HL-60 (cell line): Measurements from ENCODE around the gene KCNH2.
"Not testable (repeated sequence)": the region's sequence is repeated elsewhere in the genome, so short reads cannot be mapped to it uniquely, and the experiment has no call there.

Experiments used
- DNase-seq, 2 experiments: peaks; one replicate each; pipeline ENCODE4 v3.0.0-alpha.2; 2010 to 2020; ENCODE audit warnings: low read depth in 1 of 2, low spot score in 1 of 2
- H3K27ac ChIP-seq: fragments of 250-450 bp; sonication (Bioruptor Pico); replicated peaks from 2 replicates; pipeline ENCODE4 v1.5.1; 2020; ENCODE audit warnings: mild to moderate bottlenecking, moderate library complexity
- H3K27me3 ChIP-seq: fragments of 250-450 bp; sonication (Bioruptor Pico); 2 replicates; pipeline ENCODE4 v1.5.1; 2021; ENCODE audit warnings: mild to moderate bottlenecking, moderate library complexity; ENCODE audit not compliant: insufficient read depth, poor library complexity, severe bottlenecking
- H3K4me3 ChIP-seq: replicated peaks from 2 replicates; pipeline ENCODE4 v1.5.1; 2011; ENCODE audit warnings: mild to moderate bottlenecking, control low read depth, low read length; ENCODE audit not compliant: insufficient read depth
- GABPA ChIP-seq: IDR thresholded peaks from 2 replicates; pipeline ENCODE4 v1.6.1; 2012; ENCODE audit warnings: low read depth
- POLR2AphosphoS5 ChIP-seq: IDR thresholded peaks from 2 replicates; pipeline ENCODE4 v1.6.1; 2012; ENCODE audit warnings: low read depth
- SPI1 ChIP-seq: IDR thresholded peaks from 2 replicates; pipeline ENCODE4 v1.6.1; 2012; ENCODE audit warnings: low read depth, mild to moderate bottlenecking, borderline replicate concordance
- TF ChIP-seq, protein P1 (sequence below): IDR thresholded peaks from 2 replicates; pipeline ENCODE4 v1.6.1; 2012; ENCODE audit warnings: low read depth; ENCODE audit not compliant: insufficient replicate concordance
- TF ChIP-seq, protein P2 (sequence below): IDR thresholded peaks from one replicate; pipeline ENCODE4 v1.5.1; 2011; ENCODE audit warnings: low read length, control low read depth, inconsistent platforms; ENCODE audit not compliant: insufficient read depth

KCNH2 gene

DNA sequence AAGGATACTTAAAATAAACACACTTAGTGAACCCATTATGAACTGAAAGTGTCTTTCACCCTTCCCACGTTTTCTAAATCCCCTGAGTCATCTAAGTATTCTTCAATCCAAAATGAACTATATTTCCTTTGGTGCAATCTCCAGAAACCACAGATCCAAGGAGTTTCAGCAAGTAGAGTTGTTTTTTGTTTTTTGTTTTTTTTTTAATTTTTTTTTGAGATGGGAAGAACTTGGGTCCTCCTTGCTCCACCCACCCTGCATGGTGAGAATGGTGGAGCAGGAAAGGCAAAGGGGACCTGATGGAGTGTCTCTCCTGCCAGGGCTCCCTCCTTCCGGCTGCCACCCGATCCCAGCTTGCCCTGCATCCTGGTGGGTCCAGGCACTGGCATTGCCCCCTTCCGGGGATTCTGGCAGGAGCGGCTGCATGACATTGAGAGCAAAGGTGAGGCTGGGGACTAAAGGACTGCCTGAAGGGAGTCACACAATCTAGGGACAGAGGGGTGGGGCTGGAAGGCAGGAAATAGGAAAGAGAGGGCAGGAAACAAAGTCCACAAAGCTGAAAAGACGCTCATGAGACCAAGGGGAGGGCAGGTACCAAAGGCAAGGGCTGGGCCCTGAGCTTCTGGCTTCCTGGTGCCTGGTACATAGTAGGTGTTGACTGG is 34.0 kb upstream of the KCNH2 start:
- TF ChIP-seq POLR2AphosphoS5 = no peak
- TF ChIP-seq, protein P1, sequence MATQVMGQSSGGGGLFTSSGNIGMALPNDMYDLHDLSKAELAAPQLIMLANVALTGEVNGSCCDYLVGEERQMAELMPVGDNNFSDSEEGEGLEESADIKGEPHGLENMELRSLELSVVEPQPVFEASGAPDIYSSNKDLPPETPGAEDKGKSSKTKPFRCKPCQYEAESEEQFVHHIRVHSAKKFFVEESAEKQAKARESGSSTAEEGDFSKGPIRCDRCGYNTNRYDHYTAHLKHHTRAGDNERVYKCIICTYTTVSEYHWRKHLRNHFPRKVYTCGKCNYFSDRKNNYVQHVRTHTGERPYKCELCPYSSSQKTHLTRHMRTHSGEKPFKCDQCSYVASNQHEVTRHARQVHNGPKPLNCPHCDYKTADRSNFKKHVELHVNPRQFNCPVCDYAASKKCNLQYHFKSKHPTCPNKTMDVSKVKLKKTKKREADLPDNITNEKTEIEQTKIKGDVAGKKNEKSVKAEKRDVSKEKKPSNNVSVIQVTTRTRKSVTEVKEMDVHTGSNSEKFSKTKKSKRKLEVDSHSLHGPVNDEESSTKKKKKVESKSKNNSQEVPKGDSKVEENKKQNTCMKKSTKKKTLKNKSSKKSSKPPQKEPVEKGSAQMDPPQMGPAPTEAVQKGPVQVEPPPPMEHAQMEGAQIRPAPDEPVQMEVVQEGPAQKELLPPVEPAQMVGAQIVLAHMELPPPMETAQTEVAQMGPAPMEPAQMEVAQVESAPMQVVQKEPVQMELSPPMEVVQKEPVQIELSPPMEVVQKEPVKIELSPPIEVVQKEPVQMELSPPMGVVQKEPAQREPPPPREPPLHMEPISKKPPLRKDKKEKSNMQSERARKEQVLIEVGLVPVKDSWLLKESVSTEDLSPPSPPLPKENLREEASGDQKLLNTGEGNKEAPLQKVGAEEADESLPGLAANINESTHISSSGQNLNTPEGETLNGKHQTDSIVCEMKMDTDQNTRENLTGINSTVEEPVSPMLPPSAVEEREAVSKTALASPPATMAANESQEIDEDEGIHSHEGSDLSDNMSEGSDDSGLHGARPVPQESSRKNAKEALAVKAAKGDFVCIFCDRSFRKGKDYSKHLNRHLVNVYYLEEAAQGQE = no peak
- TF ChIP-seq GABPA = no peak
- no peak for TF ChIP-seq SPI1
- TF ChIP-seq, protein P2, sequence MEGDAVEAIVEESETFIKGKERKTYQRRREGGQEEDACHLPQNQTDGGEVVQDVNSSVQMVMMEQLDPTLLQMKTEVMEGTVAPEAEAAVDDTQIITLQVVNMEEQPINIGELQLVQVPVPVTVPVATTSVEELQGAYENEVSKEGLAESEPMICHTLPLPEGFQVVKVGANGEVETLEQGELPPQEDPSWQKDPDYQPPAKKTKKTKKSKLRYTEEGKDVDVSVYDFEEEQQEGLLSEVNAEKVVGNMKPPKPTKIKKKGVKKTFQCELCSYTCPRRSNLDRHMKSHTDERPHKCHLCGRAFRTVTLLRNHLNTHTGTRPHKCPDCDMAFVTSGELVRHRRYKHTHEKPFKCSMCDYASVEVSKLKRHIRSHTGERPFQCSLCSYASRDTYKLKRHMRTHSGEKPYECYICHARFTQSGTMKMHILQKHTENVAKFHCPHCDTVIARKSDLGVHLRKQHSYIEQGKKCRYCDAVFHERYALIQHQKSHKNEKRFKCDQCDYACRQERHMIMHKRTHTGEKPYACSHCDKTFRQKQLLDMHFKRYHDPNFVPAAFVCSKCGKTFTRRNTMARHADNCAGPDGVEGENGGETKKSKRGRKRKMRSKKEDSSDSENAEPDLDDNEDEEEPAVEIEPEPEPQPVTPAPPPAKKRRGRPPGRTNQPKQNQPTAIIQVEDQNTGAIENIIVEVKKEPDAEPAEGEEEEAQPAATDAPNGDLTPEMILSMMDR = no peak
- Histone ChIP-seq H3K27me3 (peaks cover 6% of the 10 kb centered on the region), H3K27ac (no peak overlapping the region), H3K4me3 (no peak overlapping the region)
- DNase-seq = no peak

DNA sequence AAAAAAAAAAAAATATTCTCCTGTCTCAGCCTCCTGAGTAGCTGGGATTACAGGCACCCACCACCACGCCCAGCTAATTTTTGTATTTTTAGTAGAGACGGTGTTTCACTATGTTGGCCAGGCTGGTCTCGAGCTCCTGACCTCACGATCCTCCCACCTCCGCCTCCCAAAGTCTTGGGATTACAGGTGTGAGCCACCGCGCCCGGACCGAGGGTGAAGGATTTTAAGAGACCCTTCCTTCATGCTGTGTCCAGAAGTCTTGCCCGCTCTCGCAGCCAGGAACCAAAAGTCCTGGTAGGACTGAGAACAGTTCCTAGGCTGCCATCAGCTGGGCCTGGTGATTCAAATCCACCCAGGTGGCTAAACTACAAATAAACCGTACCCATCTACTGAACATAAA is 33.5 kb upstream of the KCNH2 start:
- H3K27ac ChIP-seq, DNase-seq, H3K27me3 ChIP-seq, H3K4me3 ChIP-seq: not testable (repeated sequence)

DNA sequence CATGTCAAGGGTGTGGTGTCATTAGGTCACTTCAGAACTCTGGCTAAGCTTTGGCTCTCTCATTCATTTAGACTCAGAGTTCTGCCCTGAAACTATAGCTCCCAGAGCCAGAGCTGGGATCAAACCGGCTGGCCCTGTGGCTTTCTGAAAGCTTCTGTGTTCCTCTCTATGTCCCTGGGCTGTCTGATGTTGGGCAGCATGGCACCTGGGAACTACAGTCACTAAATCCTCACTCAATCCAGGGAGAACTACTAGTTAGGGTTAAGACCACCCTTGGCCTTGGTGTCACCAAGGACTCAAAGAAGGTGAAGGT is 32.9 kb upstream of the KCNH2 start:
- no peak for TF ChIP-seq SPI1
- no peak for TF ChIP-seq POLR2AphosphoS5
- TF ChIP-seq, protein P2 = no peak
- Histone ChIP-seq H3K27me3 (peaks cover 6% of the 10 kb centered on the region), H3K4me3 (no peak overlapping the region), H3K27ac (no peak overlapping the region)
- no peak for DNase-seq

DNA sequence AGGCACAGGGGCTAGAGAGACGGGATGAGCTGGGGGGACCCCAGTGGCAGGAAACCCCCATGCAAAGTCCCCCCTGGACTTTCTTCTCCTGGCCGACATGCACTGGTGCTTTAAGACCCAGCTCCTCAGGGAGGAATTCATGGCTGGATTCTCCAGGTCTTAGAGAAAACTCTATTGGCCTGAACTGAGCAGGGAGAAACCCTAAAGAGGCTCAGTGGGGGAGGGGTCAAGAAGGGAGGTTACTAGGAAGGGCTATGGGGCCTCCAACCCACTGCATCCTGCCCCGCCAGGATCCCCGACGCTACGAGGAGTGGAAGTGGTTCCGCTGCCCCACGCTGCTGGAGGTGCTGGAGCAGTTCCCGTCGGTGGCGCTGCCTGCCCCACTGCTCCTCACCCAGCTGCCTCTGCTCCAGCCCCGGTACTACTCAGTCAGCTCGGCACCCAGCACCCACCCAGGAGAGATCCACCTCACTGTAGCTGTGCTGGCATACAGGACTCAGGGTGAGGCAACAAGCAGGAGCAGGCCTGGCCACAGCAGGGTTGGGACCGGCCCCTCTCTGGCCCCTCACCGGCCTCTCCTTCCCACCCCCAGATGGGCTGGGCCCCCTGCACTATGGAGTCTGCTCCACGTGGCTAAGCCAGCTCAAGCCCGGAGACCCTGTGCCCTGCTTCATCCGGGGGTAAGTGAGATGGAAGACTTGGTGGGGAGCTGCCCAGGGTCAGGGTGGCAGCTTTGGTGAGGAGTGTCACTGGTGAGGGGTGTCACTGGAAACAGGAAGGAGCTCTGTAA is 32.4 kb upstream of the KCNH2 start:
- Histone ChIP-seq H3K4me3 (no peak overlapping the region), H3K27me3 (peaks cover 6% of the 10 kb centered on the region)
- no peak for DNase-seq

DNA sequence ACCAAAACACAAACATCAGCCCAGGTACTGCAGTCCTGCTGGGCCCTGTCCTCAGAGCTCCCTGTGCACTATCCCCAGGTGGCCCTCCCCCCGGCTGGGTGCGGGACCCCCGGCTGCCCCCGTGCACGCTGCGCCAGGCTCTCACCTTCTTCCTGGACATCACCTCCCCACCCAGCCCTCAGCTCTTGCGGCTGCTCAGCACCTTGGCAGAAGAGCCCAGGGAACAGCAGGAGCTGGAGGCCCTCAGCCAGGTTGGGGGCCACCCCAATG is 31.9 kb upstream of the KCNH2 start:
- Histone ChIP-seq H3K4me3 (no peak overlapping the region), H3K27me3 (peaks cover 6% of the 10 kb centered on the region), H3K27ac (no peak overlapping the region)
- no peak for DNase-seq
- TF ChIP-seq POLR2AphosphoS5 = no peak
- TF ChIP-seq, protein P2 = no peak
- TF ChIP-seq, protein P1 = no peak
- TF ChIP-seq GABPA = no peak
- no peak for TF ChIP-seq SPI1

More for the DNA sequence above, 32.4 kb upstream of the KCNH2 start:
- no peak for TF ChIP-seq SPI1
- no peak for TF ChIP-seq POLR2AphosphoS5
- no peak for TF ChIP-seq GABPA
- TF ChIP-seq, protein P2 = no peak
- H3K27ac ChIP-seq = no peak overlapping the region
